GM18502 (cell line): ENCODE data around the gene MED26.
A peak's percentile ranks its signal among the peaks of the same experiment; 100 is the strongest.
"Not testable (repeated sequence)": the region's sequence is repeated elsewhere in the genome, so short reads cannot be mapped to it uniquely, and the experiment has no call there.

Source experiments
- ATAC-seq: cut with Tn5 transposase; IDR thresholded peaks from one replicate; pipeline ENCODE4 v1.9.1; 2021; ENCODE audit warnings: mild to moderate bottlenecking; ENCODE audit not compliant: unreplicated experiment, poor library complexity

Gene MED26

GRCh38 chr19:16548956-16549355, 79.0 kb downstream of the MED26 start:
- ATAC-seq = no peak

GRCh38 chr19:16544473-16545231, 83.4 kb downstream of the MED26 start:
- no peak for ATAC-seq

- not testable (repeated sequence) for ATAC-seq
Observed at GRCh38 chr19:16543734-16544133, 84.3 kb downstream of the MED26 start.

GRCh38 chr19:16542910-16543472, 85.0 kb downstream of the MED26 start:
- ATAC-seq = peak; percentile 15

GRCh38 chr19:16542045-16542909, 85.7 kb downstream of the MED26 start, which contains the start of gene CHERP:
CHERP (minus strand) TSS chr19:16542437; CDS start chr19:16542378, 59 bp downstream.
- ATAC-seq = peak; percentile 80

GRCh38 chr19:16541526-16542044, 86.4 kb downstream of the MED26 start:
- ATAC-seq = peak; percentile 8

- no peak for ATAC-seq
Observed at GRCh38 chr19:16540948-16541347, 87.1 kb downstream of the MED26 start.

GRCh38 chr19:16537111-16537510, 90.9 kb downstream of the MED26 start:
- ATAC-seq = no peak

GRCh38 chr19:16536130-16536529, 91.9 kb downstream of the MED26 start:
- no peak for ATAC-seq

GRCh38 chr19:16535381-16535780, 92.6 kb downstream of the MED26 start:
- no peak for ATAC-seq

GRCh38 chr19:16532440-16533234, 95.4 kb downstream of the MED26 start:
- no peak for ATAC-seq

GRCh38 chr19:16531380-16531669, 96.7 kb downstream of the MED26 start:
- ATAC-seq = no peak

- ATAC-seq = no peak
Observed at GRCh38 chr19:16530540-16531379, 97.2 kb downstream of the MED26 start.

GRCh38 chr19:16529466-16530144, 98.4 kb downstream of the MED26 start:
- ATAC-seq = no peak

GRCh38 chr19:16527971-16528521, 100.0 kb downstream of the MED26 start:
- no peak for ATAC-seq

- no peak for ATAC-seq
Observed at GRCh38 chr19:16527334-16527935, 100.6 kb downstream of the MED26 start.

GRCh38 chr19:16525751-16526481, 102.1 kb downstream of the MED26 start:
- no peak for ATAC-seq
